Smooth muscle cell of trachea (primary cell): Measurements from ENCODE around the gene PAQR3. TPM values are rescaled to one million over a fixed set of nuclear protein-coding genes. Genes with fewer than 3 reads are reported as not detected.

Experiments
- total RNA-seq: library from RNA; depleted of rRNA; stranded (reverse); fragments of >200 nt; gene quantifications from 2 replicates; pipeline ENCODE4 v1.2.1, GENCODE V29; 2014

The PAQR3 gene, protein sequence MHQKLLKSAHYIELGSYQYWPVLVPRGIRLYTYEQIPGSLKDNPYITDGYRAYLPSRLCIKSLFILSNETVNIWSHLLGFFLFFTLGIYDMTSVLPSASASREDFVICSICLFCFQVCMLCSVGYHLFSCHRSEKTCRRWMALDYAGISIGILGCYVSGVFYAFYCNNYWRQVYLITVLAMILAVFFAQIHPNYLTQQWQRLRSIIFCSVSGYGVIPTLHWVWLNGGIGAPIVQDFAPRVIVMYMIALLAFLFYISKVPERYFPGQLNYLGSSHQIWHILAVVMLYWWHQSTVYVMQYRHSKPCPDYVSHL
- 9.4 and 19.1 TPM in 2 replicates for total RNA-seq

GRCh38 chr4:78938868-78939666 lies at the start of gene PAQR3:
Gene PAQR3 (minus strand): TSS chr4:78939438. CDS start chr4:78939224, 214 bp downstream.

Other genes with a start within 250 kb of the PAQR3 start
- 59.9 and 81.9 TPM in 2 replicates for gene BMP2K, start 163.1 kb downstream of the PAQR3 start, total RNA-seq